Measurements from ENCODE around the gene TMEM218. TPM values are rescaled to one million over a fixed set of nuclear protein-coding genes. Genes with fewer than 3 reads are reported as not detected.

TMEM218 gene
- total and polyA plus RNA-seq, 2 donors (not counting 1 experiment from before 2014, with no cell fraction given): 20.7 to 31.7 TPM

DNA sequence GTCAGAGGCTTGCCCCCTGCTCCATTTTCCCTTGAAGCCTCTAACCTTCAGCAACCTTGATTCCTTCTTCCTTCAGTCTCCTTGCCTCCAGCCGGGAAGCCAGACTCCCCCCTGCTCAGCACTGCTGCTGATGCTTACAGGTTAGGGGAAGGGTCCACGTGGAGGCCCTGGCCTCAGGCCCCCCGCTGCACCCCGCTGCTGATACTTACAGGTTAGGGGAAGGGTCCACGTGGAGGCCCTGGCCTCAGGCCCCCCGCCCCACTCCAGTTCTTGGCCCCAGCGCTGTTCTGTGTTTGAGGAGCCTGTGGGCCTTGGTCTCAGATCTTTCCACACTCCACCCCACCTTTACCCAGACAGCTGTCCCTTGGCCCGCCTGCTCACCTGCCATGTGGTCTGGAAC, 27.5 kb upstream of the TMEM218 start:
- intact Hi-C loops (cut with micrococcal nuclease): no loop called here
- ATAC-seq (ENCODE audit: low read depth) (no peak), DNase-seq (no peak)
- no peaks in the 10 kb centered on the region for H3K36me3 ChIP-seq (replicated peaks in 1 of 2; ENCODE audit: control extremely low read depth in 1 of 2, control insufficient read depth in 1 of 2, extremely low read depth in 1 of 2, insufficient read depth in 2 of 2, low read length in 1 of 2)
- no peak overlapping the region for H3K4me2 ChIP-seq (replicated peaks; ENCODE audit: low read depth, low read length, poor library complexity, severe bottlenecking)
- H3K4me3 ChIP-seq (ENCODE audit: control extremely low read depth in 1 of 5, extremely low read depth in 1 of 5, insufficient read depth in 1 of 5, low read depth in 2 of 5, low read length in 4 of 5): no peak overlapping the region
- H3K79me2 ChIP-seq (ENCODE audit: control insufficient read depth, insufficient read depth, low read length): no peaks in the 10 kb centered on the region
- no peak overlapping the region for H3K27ac Mint-ChIP-seq
- no peaks in the 10 kb centered on the region for H3K9me3 ChIP-seq (ENCODE audit: control extremely low read depth in 1 of 3, control insufficient read depth in 2 of 3, insufficient read depth in 1 of 3, low read length in 2 of 3)
- peaks cover 58% of the 10 kb centered on the region for H3K27me3 Mint-ChIP-seq
- ChIA-PET CTCF (interaction anchor here (1.8 to 5.5 kb wide), 3 partner anchors 13 to 168 kb away, joined by 4 to 64 read pairs (median 52); partner anchors contain the start of gene TMEM218), POLR2A (no interaction called here)
- H3K27ac ChIP-seq (ENCODE audit: low read length in 2 of 2): no peak overlapping the region
- H3K4me3 Mint-ChIP-seq: no peak overlapping the region
- no peak overlapping the region for H2AFZ ChIP-seq (ENCODE audit: insufficient read depth, low read depth, low read length, poor library complexity, severe bottlenecking)
- WGBS (ENCODE audit: insufficient coverage): 77% methylated on average over 4 of the region's 8 CpGs
- H3K4me1 ChIP-seq (ENCODE audit: control insufficient read depth in 2 of 2, insufficient read depth in 2 of 2, low read length in 2 of 2): peaks cover 3 to 6% of the 10 kb centered on the region in 2 donors
- no peaks in the 10 kb centered on the region for H3K9me3 Mint-ChIP-seq (ENCODE audit: insufficient read depth)
- peaks cover 4% of the 10 kb centered on the region for H3K4me1 Mint-ChIP-seq
- no peaks in the 10 kb centered on the region for H4K20me1 ChIP-seq (ENCODE audit: control insufficient read depth, insufficient read depth, low read length, poor library complexity, severe bottlenecking)
- H3K27me3 ChIP-seq (replicated peaks in 1 of 4; ENCODE audit: control extremely low read depth in 1 of 4, control insufficient read depth in 3 of 4, insufficient read depth in 4 of 4, low read length in 3 of 4): peaks cover 0 to 18% (median 13%) of the 10 kb centered on the region in 4 experiments
- H3K9ac ChIP-seq (ENCODE audit: low read length): no peak overlapping the region
- no peak for TF ChIP-seq EZH2 (IDR thresholded peaks at IDR 0.05; ENCODE audit: borderline replicate concordance, insufficient read depth, low read depth, low read length, poor library complexity, severe bottlenecking)
- TF ChIP-seq, protein P1, sequence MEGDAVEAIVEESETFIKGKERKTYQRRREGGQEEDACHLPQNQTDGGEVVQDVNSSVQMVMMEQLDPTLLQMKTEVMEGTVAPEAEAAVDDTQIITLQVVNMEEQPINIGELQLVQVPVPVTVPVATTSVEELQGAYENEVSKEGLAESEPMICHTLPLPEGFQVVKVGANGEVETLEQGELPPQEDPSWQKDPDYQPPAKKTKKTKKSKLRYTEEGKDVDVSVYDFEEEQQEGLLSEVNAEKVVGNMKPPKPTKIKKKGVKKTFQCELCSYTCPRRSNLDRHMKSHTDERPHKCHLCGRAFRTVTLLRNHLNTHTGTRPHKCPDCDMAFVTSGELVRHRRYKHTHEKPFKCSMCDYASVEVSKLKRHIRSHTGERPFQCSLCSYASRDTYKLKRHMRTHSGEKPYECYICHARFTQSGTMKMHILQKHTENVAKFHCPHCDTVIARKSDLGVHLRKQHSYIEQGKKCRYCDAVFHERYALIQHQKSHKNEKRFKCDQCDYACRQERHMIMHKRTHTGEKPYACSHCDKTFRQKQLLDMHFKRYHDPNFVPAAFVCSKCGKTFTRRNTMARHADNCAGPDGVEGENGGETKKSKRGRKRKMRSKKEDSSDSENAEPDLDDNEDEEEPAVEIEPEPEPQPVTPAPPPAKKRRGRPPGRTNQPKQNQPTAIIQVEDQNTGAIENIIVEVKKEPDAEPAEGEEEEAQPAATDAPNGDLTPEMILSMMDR (IDR thresholded peaks at IDR 0.05): no peak

DNA sequence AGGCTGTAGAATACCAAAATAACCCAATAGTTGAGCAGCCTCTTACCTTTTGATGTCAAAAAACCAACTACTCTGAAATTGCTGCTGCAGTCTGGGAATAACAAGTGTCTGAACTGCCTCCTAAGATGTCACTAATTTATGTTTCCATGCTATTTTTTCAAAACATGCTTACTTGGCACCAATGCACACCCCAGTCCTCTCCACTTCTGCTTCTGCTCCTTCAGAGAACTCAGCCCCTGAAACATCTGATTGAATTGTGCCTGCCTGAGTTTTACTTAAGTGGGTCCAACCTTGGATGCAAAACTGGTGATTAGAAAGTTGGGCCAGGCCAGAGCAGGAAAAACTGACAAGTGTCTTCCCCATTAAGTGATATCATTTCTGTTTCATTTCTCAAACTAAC, 24.6 kb upstream of the TMEM218 start:
- no peak overlapping the region for H3K27ac Mint-ChIP-seq

More for the DNA sequence above, 24.6 kb upstream of the TMEM218 start:
- no peaks in the 10 kb centered on the region for H3K36me3 ChIP-seq (replicated peaks in 1 of 2; ENCODE audit: control extremely low read depth in 1 of 2, control insufficient read depth in 1 of 2, extremely low read depth in 1 of 2, insufficient read depth in 2 of 2, low read length in 1 of 2)
- ATAC-seq (ENCODE audit: low read depth): no peak
- no peak overlapping the region for H3K4me2 ChIP-seq (replicated peaks; ENCODE audit: low read depth, low read length, poor library complexity, severe bottlenecking)
- ChIA-PET CTCF (interaction anchor here (0.7 to 0.9 kb wide), 2 partner anchors 12 to 266 kb away, joined by 3 read pairs; no protein-coding TSS in a partner anchor), POLR2A (no interaction called here)
- H2AFZ ChIP-seq (ENCODE audit: insufficient read depth, low read depth, low read length, poor library complexity, severe bottlenecking): no peak overlapping the region
- H3K9me3 Mint-ChIP-seq (ENCODE audit: insufficient read depth): no peaks in the 10 kb centered on the region
- no peak overlapping the region for H3K27ac ChIP-seq (ENCODE audit: low read length in 2 of 2)
- H3K4me3 Mint-ChIP-seq: no peak overlapping the region
- no peak for DNase-seq
- H3K4me3 ChIP-seq (ENCODE audit: control extremely low read depth in 1 of 5, extremely low read depth in 1 of 5, insufficient read depth in 1 of 5, low read depth in 2 of 5, low read length in 4 of 5): no peak overlapping the region
- H3K9me3 ChIP-seq (ENCODE audit: control extremely low read depth in 1 of 3, control insufficient read depth in 2 of 3, insufficient read depth in 1 of 3, low read length in 2 of 3): no peaks in the 10 kb centered on the region
- H3K4me1 ChIP-seq (ENCODE audit: control insufficient read depth in 2 of 2, insufficient read depth in 2 of 2, low read length in 2 of 2): no peaks in the 10 kb centered on the region
- H3K4me1 Mint-ChIP-seq: no peaks in the 10 kb centered on the region
- H3K27me3 ChIP-seq (replicated peaks in 1 of 4; ENCODE audit: control extremely low read depth in 1 of 4, control insufficient read depth in 3 of 4, insufficient read depth in 4 of 4, low read length in 3 of 4): peaks cover 0 to 10% (median 5%) of the 10 kb centered on the region in 4 experiments
- H3K9ac ChIP-seq (ENCODE audit: low read length): no peak overlapping the region
- no peaks in the 10 kb centered on the region for H3K79me2 ChIP-seq (ENCODE audit: control insufficient read depth, insufficient read depth, low read length)
- TF ChIP-seq EZH2 (IDR thresholded peaks at IDR 0.05; ENCODE audit: borderline replicate concordance, insufficient read depth, low read depth, low read length, poor library complexity, severe bottlenecking): no peak
- TF ChIP-seq, protein P1 (IDR thresholded peaks at IDR 0.05): no peak
- no peaks in the 10 kb centered on the region for H4K20me1 ChIP-seq (ENCODE audit: control insufficient read depth, insufficient read depth, low read length, poor library complexity, severe bottlenecking)
- intact Hi-C loops (cut with micrococcal nuclease): no loop called here
- H3K27me3 Mint-ChIP-seq: peaks cover 64% of the 10 kb centered on the region

Data from B cell (primary cell).